ENCODE measurements around the gene COX15.
"Not testable (repeated sequence)": the region's sequence is repeated elsewhere in the genome, so short reads cannot be mapped to it uniquely, and the experiment has no call there.

Gene COX15

GRCh38 chr10:99740933-99741559 is 9.1 kb upstream of the COX15 start:
- DNase-seq = no peak

- DNase-seq = no peak
These were observed 8.3 kb upstream of the COX15 start for GRCh38 chr10:99740260-99740659.

DNA sequence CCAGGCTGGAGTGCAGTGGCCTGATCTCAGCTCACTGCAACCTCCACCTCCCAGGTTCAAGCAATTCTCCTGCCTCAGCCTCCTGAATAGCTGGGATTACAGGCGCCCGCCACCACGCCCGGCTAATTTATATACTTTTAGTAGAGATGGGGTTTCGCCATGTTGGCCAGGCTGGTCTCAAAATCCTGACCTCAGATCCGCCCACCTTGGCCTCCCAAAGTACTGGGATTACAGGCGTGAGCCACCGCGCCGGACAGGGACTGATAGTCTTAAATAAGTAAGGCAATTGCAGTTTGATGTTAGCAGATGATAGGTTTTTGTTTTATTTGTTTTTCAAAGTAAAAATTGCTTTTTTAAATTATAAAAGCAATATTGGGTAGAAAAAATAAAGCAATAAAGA is 2.2 kb upstream of the COX15 start:
- not testable (repeated sequence) for DNase-seq

- no peak for DNase-seq
These were observed 1.4 kb upstream of the COX15 start for GRCh38 chr10:99733366-99733765.

DNA sequence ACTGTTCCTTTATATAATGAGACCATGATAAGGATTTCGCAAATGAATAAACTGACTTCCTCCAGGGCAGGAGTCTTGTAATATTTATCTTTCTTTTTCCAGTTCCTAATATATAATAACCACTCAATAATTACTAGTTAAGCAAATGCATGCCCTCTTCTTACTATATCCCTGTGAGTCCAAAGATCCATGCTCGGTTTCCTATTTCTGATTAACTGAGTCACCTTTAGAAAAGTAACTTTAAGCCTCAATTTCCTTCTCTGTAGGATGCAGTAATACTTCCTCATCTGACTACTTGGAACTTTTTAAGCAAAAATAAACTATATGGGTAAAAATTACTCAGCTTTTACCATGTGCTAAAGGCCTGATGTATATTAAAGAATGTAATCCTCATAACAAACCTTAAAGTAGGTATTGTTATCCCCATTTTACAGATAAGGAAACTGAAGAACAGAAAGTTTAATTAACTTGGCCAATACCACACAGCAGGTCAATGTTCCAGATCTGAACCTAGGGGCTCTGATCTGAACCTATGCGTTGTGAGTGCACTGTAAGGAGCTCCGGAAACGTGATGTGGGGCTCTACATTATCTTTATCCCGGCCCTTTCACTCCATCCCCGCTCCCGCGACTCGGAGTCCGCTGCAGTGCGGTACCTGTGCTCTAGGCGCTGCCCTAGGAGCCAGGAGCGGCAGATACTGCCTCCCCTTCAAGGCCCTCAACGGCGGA is 458 bp downstream of the COX15 start:
- DNase-seq = no peak

GRCh38 chr10:99730026-99730425 is 1.9 kb downstream of the COX15 start:
- DNase-seq = no peak

DNA sequence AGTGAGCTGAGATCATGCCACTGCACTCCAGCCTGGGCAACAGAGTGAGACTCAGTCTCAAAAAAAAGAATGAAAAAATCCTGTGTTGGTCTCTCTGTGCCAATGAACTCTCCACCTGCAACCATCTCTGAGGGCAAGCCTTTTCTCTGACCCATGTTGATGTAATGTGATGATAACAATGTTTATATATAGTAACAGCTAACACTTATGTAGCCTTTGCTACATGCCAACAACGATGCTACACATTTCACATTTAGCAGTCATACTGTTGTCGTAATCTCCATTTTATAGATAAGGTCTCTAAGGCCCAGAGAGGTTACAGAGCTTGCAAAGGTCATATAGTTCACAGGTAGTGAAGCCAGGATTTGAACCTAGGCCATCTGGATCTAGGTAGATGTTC is 11.5 kb downstream of the COX15 start:
- DNase-seq = no peak

DNA sequence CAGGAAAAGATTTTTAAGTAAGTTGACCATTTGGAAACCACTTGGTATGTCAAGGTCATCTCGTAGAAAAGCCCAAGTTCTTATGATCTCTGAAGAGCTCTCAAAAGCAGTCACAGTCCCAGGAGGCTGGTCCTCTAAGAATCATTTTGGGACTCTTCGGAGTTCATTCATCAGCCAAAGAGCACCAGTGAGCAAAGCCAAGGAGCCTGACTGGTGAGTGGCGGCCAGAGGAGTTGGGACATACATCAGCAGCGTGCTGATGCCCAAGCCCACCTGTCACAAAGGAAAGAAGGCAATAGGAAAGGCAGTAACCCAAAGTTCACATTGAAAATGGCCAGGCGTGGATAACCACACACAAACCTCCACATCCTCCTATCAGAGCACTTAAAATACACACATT is 17.5 kb downstream of the COX15 start:
- no peak for DNase-seq

DNA sequence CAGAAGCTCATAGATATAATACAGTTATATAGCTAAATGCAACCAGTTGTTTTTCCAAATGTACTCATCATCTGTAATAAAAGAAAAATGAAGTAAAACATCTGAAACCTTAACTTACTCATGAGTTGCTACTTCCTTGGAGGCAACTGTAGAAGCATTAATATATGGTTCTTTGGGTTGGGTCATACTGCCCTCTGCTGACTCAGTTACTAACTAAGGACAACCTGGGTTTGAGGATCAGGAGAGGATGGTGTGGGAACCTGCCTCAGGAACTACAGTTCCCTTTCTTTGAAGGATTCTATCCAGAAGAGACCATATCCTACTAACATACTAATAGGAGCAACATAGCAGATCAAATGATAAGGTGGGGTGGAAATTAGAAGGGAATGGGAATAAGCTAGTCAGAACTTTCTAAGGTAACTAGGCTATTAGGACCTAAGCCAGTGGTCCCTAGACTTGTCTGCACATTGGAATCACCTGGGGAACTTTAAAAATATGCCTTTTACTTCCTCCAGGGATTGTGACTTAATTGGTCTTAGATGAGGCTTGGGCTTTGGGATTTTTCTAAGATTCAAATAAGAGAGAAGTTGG is 20.7 kb downstream of the COX15 start:
- DNase-seq = peak; percentile 45

DNA sequence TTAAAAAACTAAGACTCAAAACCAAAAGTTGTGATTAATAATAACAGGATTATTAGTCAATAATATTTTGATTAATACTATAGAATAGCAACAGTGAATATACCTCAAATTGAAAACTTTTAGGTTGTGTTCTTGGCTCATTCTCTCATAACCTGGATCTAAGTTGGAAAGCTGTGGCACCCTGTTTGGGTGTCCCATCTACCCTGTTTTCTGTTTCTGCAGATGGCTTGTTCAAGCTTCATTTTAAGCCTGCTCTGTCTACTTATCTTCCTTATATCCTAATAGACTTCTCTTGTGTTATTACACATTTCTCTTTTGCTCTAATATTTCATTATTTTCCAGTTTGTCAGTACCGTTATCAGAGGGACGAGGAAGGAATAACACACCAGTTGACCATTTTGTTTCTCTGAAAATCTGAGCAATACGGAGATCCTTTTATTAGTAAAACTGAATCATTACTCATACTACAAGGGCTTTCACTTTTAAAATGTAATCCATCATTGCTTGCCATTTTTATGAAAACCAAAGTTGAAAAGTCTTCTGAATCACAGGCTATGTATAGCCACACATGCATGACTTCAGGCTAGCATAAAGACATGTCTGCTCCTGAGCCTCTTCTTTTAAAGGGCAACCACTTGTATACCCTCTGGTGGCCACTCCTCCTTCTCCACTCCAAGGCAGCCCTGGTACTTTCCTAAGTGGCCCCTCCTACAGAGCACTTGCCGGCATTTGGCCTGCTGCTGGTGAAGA is 22.3 kb downstream of the COX15 start:
- DNase-seq = no peak

GRCh38 chr10:99708428-99709012 is 23.4 kb downstream of the COX15 start:
- DNase-seq = no peak

GRCh38 chr10:99700649-99701048 is 31.3 kb downstream of the COX15 start:
- DNase-seq = no peak

DNA sequence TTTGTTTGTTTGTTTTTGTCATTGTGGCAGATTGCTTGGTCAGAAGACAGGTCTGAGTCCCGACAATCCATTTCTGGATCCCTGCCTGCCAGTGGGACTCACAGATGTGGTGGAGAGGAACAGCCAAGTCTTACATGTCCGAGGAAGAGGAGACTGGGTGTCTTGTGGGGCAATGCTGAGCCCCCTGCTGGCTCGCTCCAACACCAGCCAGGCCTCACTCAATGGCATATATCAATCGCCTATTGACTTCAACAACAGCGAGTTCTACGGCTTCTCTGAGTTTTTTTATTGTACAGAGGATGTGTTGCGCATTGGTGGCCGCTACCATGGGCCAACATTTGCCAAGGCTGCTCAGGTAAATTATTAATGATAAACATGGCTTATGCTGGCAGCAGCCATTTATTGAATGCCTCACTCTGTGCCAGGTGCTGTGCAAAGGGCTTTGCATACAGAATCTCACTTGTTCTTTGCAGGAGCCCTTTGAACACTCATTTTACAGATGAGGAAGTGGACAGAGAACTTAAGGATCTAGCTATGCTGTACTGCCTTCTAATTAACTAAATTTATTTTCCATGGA is 33.3 kb downstream of the COX15 start:
- DNase-seq = no peak

DNA sequence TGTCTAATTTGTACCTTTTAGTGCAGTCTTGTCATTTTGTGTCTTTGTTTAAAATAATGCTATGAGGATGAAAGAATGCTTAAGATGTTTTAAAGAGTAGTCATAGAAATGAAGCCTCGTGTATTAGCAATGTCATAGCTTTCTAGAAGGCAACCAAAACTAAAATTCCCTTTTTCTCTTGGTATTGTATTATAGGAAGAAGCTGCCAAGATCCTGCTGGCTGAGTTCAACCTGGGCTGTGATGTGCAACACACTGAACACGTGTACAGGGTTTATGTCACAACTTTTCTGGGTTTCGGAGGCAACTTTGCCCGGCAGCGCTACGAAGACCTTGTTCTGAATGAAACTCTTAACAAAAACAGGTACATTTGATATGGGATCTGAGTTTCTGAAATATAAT is 36.2 kb downstream of the COX15 start:
- no peak for DNase-seq

DNA sequence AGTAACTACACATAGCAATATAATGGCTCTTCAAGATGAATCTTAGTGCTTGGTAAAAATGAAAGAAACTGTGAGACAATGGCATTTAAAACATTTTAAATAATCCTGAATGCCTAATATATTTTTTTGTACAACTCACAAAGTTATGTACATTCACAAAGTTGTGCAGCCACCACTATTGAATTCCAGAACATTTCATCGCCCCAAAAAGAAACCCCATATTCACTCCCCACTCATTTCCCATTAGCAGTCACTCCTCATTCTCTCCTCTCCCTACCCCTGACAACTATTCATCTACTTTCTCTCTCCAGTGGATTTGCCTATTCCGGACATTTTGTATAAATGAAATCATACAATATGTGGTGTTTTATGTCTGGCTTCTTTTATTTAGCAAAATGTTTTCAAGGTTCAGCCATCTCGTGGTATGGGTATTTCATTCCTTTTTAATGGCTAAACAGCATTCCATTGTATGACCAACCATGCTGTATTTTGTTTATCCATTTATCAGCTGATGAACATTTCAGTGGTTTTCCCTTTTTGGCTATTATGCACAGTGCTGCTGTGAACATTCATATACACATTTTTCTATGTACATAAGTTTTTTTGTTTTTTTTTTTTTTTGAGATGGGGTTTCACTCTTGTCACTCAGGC is 37.9 kb downstream of the COX15 start:
- no peak for DNase-seq

DNA sequence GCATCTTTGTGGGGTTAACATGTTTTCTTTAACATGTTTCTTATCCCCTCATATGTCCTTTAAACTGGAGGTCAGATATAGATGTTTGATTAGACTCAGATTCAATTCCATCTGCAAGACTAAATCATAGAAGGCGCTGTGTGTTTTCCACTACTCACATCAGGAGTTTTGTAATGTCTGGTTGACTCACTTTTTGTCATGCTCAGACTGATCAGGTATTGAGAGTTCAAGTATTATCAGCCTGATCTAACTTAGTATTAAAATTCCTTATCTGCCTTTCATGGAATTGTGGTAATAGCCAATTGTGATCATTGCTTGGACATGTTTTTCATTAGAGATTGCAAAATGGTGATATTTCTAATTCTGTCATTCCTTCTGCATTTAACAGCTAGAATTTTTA is 42.5 kb downstream of the COX15 start:
- no peak for DNase-seq

DNA sequence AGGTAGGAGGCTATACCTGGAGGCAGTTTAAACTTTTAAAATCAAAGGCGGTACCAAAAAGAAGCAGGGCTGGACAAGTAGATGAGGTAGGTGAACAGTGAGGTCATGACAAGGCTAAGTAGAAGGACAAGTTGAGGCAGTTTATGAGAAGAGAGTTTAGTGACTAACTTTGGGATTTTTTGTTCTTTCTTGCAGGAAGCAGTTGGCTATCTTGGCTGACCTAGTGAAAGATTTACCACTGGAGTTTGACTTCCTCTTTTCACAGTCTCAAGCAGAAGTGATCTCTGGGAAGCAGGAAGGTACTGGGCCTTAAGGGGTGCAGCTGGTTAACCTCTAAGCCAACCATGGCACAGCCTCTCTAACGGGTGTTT is 46.3 kb downstream of the COX15 start:
- DNase-seq = no peak

- no peak for DNase-seq
These were observed 49.2 kb downstream of the COX15 start for GRCh38 chr10:99682752-99683151.

Data from midbrain (tissue), 1 donor.